HT-29 (cell line): ENCODE measurements around the gene MYLK4. TPM values are rescaled to one million over a fixed set of nuclear protein-coding genes. Genes with fewer than 3 reads are reported as not detected.

Source experiments
- DNase-seq: peaks from one replicate; pipeline ENCODE4 v3.0.0-alpha.2; 2015; ENCODE audit warnings: low spot score
- total RNA-seq: library from RNA; depleted of rRNA; stranded (reverse); fragments of >200 nt; shearing (Covaris generic); gene quantifications from 2 replicates; pipeline ENCODE4 v1.2.3, GENCODE V29; 2014; rRNA removed

The MYLK4 gene
- 0.03 and 0.08 TPM in 2 replicates for total RNA-seq

DNA sequence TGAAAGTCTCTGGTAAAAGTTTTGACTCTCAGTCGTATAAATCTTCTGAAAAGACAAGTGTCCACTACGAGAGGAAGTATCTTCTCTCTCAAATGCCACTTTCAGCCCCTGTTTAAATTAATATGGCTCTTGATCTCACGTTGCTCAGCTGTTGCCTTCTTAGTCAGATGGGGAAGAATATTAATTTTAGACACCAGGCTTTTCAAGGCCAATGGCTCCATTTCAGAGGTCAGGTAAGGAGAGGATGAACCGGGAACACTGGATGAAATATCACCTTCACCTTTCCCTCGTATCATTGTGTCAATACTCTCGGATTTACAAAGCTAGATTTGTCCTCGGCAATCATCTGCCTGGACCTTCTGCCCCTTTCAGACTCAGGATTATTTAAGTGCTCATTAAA lies at the start of gene MYLK4:
Gene MYLK4 (minus strand): TSS at position 91 of the 400 bp plus-strand sequence. CDS start 1,628 bp downstream, outside the sequence.
- DNase-seq = no peak

DNA sequence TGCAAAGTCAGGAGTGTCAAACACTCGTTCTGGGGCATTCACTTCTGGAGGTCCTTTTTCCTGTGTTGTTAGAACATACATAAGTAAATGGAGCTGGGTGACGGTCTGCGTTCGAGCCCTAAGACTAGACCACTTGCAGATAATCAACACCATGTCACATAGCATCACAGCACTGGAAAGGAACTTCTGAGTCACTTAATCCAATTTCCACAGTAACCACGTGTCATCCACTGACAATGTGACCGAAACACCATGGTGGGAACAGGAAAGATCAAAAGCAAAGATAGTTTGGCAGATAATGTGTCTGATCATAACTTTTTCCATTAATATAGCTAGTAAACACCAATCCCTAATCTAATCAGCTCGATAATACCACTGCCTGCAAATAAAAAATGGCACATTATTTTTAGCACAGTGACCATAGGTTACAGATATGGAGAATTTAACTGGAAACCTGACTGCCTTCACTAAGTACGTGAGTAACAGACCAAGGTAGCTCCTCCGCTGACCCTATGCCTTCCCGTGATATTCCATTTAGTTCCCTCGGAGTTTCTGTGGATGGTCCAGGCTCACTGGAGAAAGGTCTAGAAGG lies 49.3 kb upstream of the MYLK4 start:
- DNase-seq = no peak

- DNase-seq = no peak
Observed at GRCh38 chr6:2798586-2799134, 47.9 kb upstream of the MYLK4 start.

DNA sequence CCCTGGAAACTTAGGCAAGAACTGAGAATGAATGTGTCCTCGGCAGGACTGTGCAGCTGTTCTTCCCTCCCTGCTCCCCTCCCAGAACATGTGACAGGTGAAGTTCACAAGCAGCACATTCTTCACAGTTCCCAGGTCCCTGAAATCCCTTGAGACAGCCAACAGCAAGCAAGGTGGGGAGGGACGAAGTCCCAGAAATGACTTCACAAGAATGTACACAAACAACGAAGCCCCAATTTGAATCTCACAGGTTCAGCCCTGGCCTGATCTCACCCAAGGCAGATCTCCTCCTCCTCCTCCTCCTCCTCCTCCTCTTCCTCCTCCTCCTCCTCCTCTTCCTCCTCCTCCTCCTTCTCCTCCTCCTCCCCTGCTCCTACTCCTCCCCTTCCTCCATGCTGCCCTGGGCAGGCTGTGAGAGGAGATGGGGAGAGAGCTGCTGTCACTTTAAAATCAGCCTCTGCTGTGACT lies 46.9 kb upstream of the MYLK4 start:
- DNase-seq = peak; percentile 68

GRCh38 chr6:2796861-2797260 lies 46.1 kb upstream of the MYLK4 start:
- no peak for DNase-seq

- DNase-seq = no peak
Observed at GRCh38 chr6:2795956-2796355, 45.2 kb upstream of the MYLK4 start.

DNA sequence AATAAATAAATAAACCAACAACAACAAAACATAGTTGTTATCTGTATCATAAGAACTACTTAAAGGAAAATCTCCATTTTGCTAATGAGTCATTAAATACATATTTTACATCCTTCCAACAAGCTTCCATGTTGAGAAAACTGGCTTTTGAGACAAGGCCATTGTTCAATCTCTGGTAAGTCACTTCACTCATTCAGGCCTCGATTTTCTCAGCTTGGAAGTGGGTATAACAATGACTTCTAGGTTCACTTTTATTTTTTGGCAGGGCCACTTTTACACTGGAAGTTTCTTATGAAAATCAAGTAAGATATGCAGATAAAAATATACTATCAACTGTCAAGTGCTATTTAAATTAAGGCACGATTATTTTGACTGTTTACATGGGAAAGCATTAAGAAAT lies 44.4 kb upstream of the MYLK4 start:
- DNase-seq = no peak

DNA sequence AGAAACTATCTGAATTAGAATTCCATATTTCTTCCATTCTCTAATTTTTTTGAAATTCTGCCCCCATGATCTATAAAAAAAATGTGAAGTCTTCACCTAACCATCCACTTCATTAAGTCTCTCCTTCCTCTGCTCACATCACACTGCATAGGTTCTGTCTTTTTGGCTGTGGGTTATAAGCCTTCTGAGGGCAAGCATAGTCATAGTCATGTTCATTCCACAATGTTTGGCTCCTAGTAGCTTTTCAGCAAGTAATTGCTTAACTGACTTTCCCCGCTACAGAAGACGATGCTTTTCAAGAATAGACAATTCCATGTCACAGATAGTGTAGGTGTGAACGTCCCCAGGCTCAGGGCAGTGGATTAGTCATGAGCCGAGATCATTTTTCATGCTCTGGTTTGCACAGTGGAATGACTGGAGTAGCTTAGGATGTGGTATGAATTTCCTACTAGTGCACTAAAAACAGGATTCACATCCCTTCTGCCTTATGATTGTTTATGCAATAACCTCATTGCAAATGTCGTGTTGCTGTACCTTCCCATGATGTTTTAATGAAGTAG lies 43.5 kb upstream of the MYLK4 start:
- DNase-seq = no peak

GRCh38 chr6:2793534-2794151 lies 42.9 kb upstream of the MYLK4 start:
- DNase-seq = no peak

DNA sequence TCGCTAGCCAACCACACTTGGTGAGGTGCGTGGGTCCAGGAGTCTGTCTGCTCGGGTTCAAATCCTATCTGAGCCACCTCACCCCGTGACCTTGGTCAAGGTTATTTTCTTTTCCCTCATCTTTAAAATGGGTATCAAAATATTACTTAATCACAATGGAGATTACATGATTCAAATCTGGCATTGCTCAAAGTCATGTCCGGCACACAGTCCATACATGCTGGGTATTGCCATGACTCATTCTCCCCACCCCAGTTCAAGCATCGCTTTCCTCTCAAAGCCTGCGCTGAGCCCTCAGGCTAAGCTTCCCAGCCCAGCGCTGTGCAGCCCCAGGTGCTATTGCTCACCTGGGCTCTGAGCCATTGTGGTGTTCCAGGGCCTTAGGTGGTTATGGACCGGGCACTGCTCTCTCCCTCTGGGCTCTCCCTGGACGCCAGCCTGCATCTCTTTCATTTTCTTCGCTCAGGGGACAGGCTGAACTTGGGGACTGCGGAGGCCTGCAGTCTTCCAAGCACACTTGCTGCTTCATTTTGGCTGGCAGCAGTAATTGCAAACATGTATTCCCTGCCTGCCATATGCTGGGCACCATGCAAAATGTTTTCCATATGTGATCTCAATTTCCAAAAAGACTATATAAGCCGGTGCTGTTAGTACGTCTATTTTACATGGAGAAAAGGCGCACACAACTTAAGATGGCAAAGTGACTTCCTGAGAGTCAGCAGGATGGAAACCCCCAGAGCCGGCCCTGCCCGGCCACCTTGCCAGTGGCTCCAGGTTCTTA lies 41.8 kb upstream of the MYLK4 start:
- no peak for DNase-seq

GRCh38 chr6:2791450-2791974 lies 40.8 kb upstream of the MYLK4 start:
- no peak for DNase-seq

DNA sequence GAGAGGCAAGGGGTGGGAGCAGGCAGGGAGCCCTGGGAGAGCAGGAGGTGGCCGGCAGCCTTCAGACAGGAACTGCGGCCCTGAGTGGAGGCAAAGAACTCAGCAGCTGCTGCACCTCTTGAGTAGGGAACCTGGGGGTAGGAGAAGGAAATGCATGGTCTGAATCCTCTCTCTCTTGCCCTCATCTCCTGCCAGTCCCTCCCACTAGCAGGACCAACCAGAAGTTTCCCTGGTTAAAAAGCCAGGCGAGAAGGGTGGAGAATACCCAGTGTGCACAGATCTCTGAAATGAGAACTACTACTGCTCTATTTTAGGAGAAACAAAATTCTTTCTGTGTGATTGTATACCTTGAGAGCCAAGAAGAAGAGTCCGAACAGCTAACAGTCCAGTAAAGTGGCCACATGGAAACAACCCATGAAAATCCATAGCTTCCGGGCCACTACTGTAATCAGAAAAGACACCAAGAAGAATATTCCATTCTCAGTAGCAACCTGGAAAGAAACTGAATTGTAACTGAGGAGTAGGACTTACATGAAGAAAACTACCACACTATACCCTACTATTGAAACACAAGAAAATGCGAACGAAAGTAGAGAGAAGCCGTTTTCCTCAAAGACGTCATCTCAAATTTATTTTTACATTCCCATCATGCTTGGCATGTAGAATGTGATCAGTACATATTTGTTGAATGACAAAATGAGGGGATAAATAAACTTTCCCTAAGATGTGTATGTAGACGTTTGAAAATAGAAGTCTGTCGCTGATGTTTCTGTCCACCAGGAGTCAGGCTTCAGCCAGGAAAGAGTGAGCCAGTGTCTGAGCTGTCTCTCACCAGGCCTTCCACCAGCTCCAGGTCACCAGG lies 40.1 kb upstream of the MYLK4 start:
- peak; percentile 93 for DNase-seq

DNA sequence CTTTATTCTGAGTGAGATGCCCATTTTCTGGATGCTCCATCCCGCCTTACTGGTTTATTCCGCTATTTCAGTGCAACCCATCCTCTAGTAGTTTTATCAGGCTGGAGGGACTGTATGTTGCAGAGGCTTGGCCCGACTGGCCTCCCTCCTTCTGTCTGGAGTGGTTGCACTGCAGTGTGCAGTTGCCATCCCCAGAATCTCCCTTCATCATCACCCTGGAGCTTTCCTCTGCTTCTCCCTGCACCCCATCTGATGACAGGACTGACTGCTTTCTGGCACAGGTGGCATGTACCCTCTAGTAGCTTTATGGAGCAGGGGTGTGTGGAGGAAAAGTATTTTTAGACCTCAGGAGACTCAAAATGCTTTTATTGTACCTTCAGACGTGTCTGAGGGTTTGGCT lies 35.5 kb upstream of the MYLK4 start:
- no peak for DNase-seq

- no peak for DNase-seq
Observed at GRCh38 chr6:2784930-2785329, 34.2 kb upstream of the MYLK4 start.

GRCh38 chr6:2784061-2784460 lies 33.3 kb upstream of the MYLK4 start:
- no peak for DNase-seq

DNA sequence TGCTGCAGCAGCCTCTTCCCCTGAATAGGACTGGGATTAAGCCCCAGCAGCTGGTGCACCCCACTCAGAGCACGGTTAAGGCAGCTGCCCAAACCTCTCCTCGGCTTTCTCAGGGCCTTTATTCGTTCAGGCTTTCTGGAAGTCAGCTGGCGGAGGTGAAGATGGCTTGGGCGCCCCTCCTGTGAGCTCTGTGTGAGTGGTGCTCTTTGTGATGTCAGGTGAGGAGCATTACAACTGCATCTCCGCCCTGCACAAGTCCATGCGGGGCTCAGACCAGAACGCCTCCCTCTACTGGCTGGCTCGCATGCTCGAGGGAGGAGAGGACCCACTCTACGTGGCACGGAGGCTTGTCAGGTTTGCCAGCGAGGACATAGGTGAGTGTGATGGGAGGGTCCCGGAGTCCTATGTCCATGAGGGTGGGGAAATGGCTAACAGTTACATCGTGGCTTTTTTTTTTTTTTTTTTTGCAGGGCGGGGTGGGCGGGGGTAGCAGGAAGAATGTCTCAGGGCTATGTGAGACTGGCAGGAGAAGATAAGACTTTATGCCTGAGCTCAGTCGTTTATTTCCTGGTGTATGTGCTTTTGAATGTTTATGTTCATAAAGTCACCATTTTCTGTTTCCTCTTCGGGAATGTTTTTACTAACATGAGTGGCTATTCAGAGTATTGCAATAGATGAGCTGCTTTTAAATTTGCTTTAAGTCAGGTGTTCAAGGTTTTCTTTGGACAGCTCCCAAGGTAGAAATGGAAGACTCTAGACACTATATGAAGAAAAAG lies 32.7 kb upstream of the MYLK4 start:
- DNase-seq = peak; percentile 56

DNA sequence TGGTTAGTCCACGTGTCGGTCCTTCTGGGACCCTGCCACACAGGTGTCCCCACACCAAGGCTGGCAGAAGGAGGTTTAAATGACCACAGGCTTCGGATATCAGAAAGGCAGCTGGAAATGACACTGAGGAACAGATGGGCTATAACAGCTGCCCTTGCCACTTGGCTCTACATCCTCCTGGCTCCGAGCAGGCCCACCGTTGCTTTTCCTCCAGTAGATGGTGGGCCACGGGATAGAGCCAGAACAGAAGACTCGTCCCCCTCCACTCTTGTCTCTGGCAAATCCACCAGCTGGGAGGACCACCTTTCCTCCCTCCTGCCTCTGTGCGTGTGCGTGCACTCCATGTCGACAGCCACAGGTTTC lies 32.1 kb upstream of the MYLK4 start:
- DNase-seq = no peak

GRCh38 chr6:2782356-2782708 lies 31.6 kb upstream of the MYLK4 start:
- no peak for DNase-seq

DNA sequence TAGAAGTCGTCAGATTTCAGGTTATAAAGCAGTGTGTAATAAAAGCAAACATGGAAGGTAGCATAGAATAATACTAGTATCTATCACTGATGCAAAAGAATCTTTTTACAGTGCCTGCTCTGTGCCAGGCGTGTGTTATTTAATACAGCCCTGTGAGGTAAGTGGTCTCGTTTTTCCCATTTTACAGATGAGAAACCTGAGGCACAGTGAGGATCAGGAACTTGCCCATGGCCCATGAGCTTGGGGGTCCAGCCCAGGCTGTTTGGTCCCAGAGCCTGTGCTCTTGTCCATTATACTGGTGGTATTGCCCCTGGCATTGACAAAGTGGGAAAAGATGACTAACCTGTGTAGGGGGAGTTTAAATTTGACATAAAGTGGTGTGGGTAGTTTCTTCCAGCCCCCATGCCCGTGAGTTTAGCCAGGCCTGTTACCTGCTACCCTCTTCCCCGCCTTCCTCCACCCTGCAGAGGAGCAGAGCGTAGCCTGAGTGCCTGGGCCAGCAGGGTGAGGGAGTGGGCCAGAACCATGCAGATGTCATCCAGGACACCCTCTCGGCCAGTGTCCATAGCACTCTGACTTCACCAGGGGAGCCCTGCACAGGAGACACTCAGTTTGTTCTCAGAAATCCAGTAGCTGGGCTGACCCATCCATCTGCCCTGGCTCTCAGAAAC lies 31.1 kb upstream of the MYLK4 start:
- DNase-seq = no peak
